Measurements from ENCODE around the gene CYGB. TPM values are rescaled to one million over a fixed set of nuclear protein-coding genes. Genes with fewer than 3 reads are reported as not detected.
"Not testable (repeated sequence)": the region's sequence is repeated elsewhere in the genome, so short reads cannot be mapped to it uniquely, and the experiment has no call there.

Gene CYGB
- polyA plus RNA-seq, 1 donor (not counting 4 experiments of a cell fraction or from before 2014, with no cell fraction given), result 10.3 TPM

- Histone ChIP-seq H2AFZ (ENCODE audit: control insufficient read depth, low read length) (no peak overlapping the region), H4K20me1 (ENCODE audit: control insufficient read depth, extremely low read depth, insufficient read depth, low read length) (peaks cover 28% of the 10 kb centered on the region), H3K4me1 (ENCODE audit: control insufficient read depth, extremely low read depth, insufficient read depth, low read length) (peaks cover 34% of the 10 kb centered on the region), H3K79me2 (ENCODE audit: control insufficient read depth, insufficient read depth, low read length) (peaks cover 18% of the 10 kb centered on the region), H3K9me3 (ENCODE audit: control insufficient read depth, low read depth, low read length) (no peaks in the 10 kb centered on the region), H3K36me3 (ENCODE audit: control insufficient read depth in 2 of 2, extremely low read depth in 1 of 2, insufficient read depth in 2 of 2, low read length in 2 of 2) (peaks cover 11 to 37% of the 10 kb centered on the region in 2 experiments), H3K9me1 (ENCODE audit: control insufficient read depth, extremely low read depth, insufficient read depth, low read length) (peaks cover 7% of the 10 kb centered on the region), H3K9ac (ENCODE audit: control insufficient read depth, extremely low read depth, insufficient read depth, low read length) (no peak overlapping the region), H3K4me3 (ENCODE audit: control insufficient read depth in 2 of 3, extremely low read depth in 1 of 3, insufficient read depth in 2 of 3, low read depth in 1 of 3, low read length in 3 of 3) (no peak overlapping the region), H3K27ac (ENCODE audit: control insufficient read depth, insufficient read depth, low read length) (peak overlapping the region; percentile 72), H3K27me3 (ENCODE audit: control insufficient read depth, extremely low read depth, insufficient read depth, low read length) (no peaks in the 10 kb centered on the region), H3K4me2 (ENCODE audit: control insufficient read depth, extremely low read depth, insufficient read depth, low read depth, low read length) (no peak overlapping the region)
- FAIRE-seq (no peak), DNase-seq (ENCODE audit: low read depth, low spot score) (no peak)
- dilution Hi-C loops (cut with MboI; ENCODE audit: extremely low pct_ligation_motif_present, low sequenced_read_pairs), result no loop called here
- TF ChIP-seq EZH2 (IDR thresholded peaks at IDR 0.05; ENCODE audit: low read length) (no peak), CTCF (optimal IDR thresholded peaks at IDR 0.05 in 1 of 3, IDR thresholded peaks at IDR 0.05 in 1 of 3, conservative IDR thresholded peaks at IDR 0.05 in 1 of 3; ENCODE audit: extremely low read depth in 1 of 3, insufficient read depth in 2 of 3, low read length in 3 of 3) (peak in 1 of 3 experiments; percentile 8)
Observed at GRCh38 chr17:76565728-76566612, 28.5 kb upstream of the CYGB start.

- peaks cover 33% of the 10 kb centered on the region for H4K20me1 ChIP-seq (ENCODE audit: control insufficient read depth, extremely low read depth, insufficient read depth, low read length)
- H3K9me1 ChIP-seq (ENCODE audit: control insufficient read depth, extremely low read depth, insufficient read depth, low read length); DNase-seq (ENCODE audit: low read depth, low spot score); H3K9ac ChIP-seq (ENCODE audit: control insufficient read depth, extremely low read depth, insufficient read depth, low read length); H2AFZ ChIP-seq (ENCODE audit: control insufficient read depth, low read length); H3K4me3 ChIP-seq (ENCODE audit: control insufficient read depth in 2 of 3, extremely low read depth in 1 of 3, insufficient read depth in 2 of 3, low read depth in 1 of 3, low read length in 3 of 3); H3K9me3 ChIP-seq (ENCODE audit: control insufficient read depth, low read depth, low read length); FAIRE-seq; H3K27me3 ChIP-seq (ENCODE audit: control insufficient read depth, extremely low read depth, insufficient read depth, low read length); dilution Hi-C loops (cut with MboI; ENCODE audit: extremely low pct_ligation_motif_present, low sequenced_read_pairs); H3K4me2 ChIP-seq (ENCODE audit: control insufficient read depth, extremely low read depth, insufficient read depth, low read depth, low read length): not testable (repeated sequence)
- peaks cover 26% of the 10 kb centered on the region for H3K79me2 ChIP-seq (ENCODE audit: control insufficient read depth, insufficient read depth, low read length)
- peak overlapping the region; percentile 72 for H3K27ac ChIP-seq (ENCODE audit: control insufficient read depth, insufficient read depth, low read length)
- peaks cover 42% of the 10 kb centered on the region for H3K4me1 ChIP-seq (ENCODE audit: control insufficient read depth, extremely low read depth, insufficient read depth, low read length)
- peaks cover 11 to 45% of the 10 kb centered on the region in 2 experiments for H3K36me3 ChIP-seq (ENCODE audit: control insufficient read depth in 2 of 2, extremely low read depth in 1 of 2, insufficient read depth in 2 of 2, low read length in 2 of 2)
Observed at GRCh38 chr17:76564991-76565727, 27.6 kb upstream of the CYGB start.

GRCh38 chr17:76563359-76563758, 25.9 kb upstream of the CYGB start:
- H3K9me3 ChIP-seq (ENCODE audit: control insufficient read depth, low read depth, low read length); DNase-seq (ENCODE audit: low read depth, low spot score); FAIRE-seq; H3K9me1 ChIP-seq (ENCODE audit: control insufficient read depth, extremely low read depth, insufficient read depth, low read length); H3K4me3 ChIP-seq (ENCODE audit: control insufficient read depth in 2 of 3, extremely low read depth in 1 of 3, insufficient read depth in 2 of 3, low read depth in 1 of 3, low read length in 3 of 3); H3K27me3 ChIP-seq (ENCODE audit: control insufficient read depth, extremely low read depth, insufficient read depth, low read length); H2AFZ ChIP-seq (ENCODE audit: control insufficient read depth, low read length); dilution Hi-C loops (cut with MboI; ENCODE audit: extremely low pct_ligation_motif_present, low sequenced_read_pairs): not testable (repeated sequence)
- peaks cover 44% of the 10 kb centered on the region for H3K79me2 ChIP-seq (ENCODE audit: control insufficient read depth, insufficient read depth, low read length)
- peak overlapping the region; percentile 100 for H3K27ac ChIP-seq (ENCODE audit: control insufficient read depth, insufficient read depth, low read length)
- H3K36me3 ChIP-seq (ENCODE audit: control insufficient read depth in 2 of 2, extremely low read depth in 1 of 2, insufficient read depth in 2 of 2, low read length in 2 of 2), result peaks cover 12 to 52% of the 10 kb centered on the region in 2 experiments
- H3K4me2 ChIP-seq (ENCODE audit: control insufficient read depth, extremely low read depth, insufficient read depth, low read depth, low read length), result peak overlapping the region; percentile 10
- H3K9ac ChIP-seq (ENCODE audit: control insufficient read depth, extremely low read depth, insufficient read depth, low read length), result peak overlapping the region; percentile 28
- H3K4me1 ChIP-seq (ENCODE audit: control insufficient read depth, extremely low read depth, insufficient read depth, low read length), result peaks cover 52% of the 10 kb centered on the region
- peaks cover 37% of the 10 kb centered on the region for H4K20me1 ChIP-seq (ENCODE audit: control insufficient read depth, extremely low read depth, insufficient read depth, low read length)
